NCI-H1694 treated with DMSO at 0.1 percent for 48 hours (cell line): ENCODE results near the gene SLC30A3.

Experiments
- DNase-seq: peaks from one replicate; lab custom pipeline; 2025; lab: John Stamatoyannopoulos, UW

SLC30A3 gene

DNA sequence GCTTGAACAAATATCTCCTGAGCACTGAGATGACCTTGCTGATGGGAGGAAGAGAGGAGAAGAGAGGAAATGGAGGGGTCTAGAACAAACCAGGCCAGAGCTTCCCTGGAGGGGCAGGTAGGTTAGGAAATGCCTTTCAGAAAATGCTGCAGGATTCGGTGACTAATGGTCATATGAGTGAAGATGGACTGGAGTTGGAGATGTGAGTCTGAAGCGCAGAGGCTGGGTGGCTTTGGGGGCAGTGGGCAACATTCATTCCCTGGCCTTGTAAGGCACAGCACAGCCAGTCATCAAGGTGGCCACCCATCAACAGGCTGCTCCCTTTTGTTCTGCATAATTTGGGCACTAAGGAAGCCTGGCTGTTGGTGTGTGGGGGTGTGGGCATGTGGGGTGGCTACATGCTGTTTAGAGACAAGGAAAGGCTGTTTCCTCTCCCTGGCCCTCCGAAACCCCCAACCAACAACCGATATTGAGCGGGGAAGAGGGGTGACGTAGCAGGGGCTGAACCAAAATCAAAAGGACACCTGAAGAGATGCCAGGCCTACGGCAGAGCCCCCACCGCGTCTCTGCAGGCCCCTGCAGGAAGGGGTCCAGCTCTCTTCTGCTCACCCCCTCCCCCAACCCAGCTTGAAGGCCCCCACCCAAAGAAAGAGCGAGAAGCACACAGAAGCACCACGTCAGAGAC lies 1.5 kb downstream of the SLC30A3 start:
- DNase-seq: no peak

DNA sequence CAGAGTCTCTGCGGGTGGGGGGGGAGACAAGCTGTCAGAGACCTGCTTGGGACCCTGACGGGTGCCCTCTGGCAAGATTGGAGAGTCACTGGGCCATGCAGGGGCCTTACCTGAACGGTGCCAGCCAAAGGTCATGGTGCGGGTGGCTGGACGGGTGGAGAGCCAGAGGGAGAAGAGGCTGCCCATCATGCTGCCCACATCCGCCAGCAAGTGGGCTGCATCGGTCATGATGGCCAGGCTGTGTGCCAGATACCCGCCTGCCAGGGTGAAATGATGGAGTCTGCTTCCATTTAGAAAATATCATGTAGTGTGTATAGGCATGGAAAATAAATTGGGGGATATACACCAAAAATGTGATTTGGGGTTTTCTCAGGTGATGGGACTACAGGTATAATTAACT lies 4.8 kb downstream of the SLC30A3 start:
- DNase-seq: no peak

DNA sequence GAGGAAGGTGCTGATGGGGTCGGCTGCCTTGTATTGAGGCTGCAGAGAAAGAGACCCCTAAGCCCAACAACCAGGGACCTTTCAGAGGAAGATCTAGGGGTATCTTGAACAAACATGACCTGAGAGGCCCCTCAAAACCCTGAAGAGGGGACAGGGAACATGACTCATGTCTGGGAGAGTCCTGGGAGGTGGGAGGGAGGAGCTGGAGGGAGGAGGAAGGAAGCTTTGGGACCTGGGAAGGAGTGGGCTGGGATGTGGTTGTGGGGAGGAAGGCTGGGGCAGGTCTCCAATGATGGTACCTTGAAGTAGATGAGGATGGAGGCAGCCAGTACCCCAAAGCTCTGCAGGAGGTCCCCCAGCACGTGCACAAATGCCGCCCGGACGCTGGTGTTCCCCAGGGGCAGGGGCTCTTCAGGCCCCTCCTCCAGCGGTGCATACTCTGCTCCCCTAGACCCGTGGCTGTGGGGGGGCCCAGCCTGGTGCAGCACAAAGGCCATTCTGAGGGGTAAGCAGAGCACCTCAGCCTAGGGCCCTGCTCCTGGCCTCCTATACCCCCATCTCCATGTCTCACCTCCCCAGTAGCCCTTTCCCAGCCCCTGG lies 5.9 kb downstream of the SLC30A3 start:
- no peak for DNase-seq

- no peak for DNase-seq
Observed at GRCh38 chr2:27255660-27256059, 7.2 kb downstream of the SLC30A3 start.

- DNase-seq: no peak
Observed at GRCh38 chr2:27255187-27255586, 7.7 kb downstream of the SLC30A3 start.

- DNase-seq: no peak
Observed at GRCh38 chr2:27251766-27252165, 11.1 kb downstream of the SLC30A3 start.

DNA sequence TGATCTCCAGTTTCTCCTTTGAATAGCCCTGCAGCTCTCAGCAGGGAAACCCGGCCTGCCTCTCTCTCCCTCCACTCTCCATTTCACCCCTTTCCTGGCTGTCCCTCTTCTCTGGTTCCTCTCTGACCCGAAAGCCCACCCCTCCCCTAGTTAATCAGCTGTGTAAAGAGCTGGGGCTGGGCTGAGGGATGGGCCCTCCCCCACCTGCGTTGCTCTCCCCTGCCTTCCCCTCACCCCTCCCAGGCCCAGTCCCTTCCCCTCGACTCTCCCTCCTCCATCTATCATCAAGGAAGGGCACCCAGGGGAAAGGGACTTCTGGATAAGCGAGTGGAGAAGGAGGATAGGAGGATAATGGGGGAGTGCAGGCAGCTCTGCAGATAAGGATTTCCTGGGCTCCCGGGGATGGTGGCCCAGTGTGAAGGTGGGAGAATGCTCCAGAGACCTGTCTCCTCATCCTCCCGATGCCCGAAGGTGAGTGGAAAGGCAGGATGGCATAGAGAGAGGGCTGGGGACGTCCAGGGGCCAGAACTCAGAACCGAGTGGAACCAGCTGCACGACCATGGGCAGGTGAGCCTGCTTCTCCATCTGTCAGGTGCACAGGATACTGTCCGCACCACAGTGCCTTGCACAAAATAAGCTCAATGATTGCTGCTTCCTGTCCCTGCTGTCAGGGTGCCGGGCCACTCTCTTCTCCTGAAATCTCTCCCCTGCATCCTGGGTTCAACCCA lies 12.0 kb downstream of the SLC30A3 start:
- DNase-seq: no peak

DNA sequence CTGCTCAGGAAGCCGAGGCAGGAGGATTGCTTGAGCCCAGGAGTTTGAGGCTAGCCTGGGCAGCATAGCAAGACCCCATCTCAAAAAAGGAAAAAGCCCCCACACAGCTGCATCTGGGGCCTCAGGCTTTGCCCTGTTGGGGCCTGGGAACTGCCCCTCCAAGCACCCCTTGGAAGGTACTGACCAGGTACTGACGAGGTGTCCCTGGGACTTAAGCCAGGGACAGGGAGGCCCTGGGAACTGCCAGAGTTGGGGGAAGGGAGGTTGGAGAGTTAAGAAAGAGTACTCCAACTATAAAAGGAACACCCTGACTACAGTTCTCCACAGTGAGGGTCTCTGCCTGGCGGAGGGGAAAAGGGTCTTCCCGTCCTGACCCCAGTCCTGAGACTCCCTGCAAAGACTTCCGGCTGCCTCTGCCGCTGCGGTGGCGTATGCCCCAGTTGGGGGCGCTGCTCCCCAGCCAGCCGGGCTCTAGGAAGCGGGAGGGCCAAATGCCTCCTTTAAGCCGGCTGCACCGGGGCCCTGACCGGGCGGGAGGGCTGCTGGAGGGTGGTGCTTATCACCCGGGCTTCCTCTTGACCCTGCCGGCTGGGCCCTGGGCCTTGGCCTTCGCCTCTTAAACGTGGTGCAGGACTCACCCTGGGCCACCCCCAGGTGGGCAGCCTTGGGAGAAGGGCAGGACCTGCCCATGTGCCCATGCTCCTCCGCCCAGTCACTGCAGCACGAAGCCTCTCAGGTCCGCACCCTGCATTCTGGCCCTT lies 12.8 kb downstream of the SLC30A3 start:
- peak; percentile 38 for DNase-seq

GRCh38 chr2:27249159-27249890 lies 13.5 kb downstream of the SLC30A3 start:
- DNase-seq: no peak

DNA sequence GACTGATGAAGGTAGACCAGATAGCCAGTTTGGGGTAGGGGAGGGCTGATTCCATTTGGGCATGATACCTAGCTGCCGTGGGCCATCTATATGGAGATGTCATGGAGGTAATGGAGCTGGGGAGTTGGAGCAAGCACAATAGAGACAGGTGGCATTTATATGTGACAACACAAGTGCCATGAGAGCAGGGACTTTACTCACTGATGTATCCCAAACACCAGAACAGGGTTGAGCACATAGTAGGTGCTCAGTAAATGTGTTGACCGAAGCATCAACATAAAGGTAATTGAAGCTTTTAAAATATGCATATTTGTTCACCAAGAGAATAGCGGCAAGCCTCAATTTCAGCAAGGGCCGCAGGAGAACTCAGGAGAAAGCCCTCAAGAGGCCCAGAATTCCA lies 15.0 kb downstream of the SLC30A3 start:
- DNase-seq: no peak

- DNase-seq: no peak
Observed at GRCh38 chr2:27245626-27246025, 17.2 kb downstream of the SLC30A3 start.

DNA sequence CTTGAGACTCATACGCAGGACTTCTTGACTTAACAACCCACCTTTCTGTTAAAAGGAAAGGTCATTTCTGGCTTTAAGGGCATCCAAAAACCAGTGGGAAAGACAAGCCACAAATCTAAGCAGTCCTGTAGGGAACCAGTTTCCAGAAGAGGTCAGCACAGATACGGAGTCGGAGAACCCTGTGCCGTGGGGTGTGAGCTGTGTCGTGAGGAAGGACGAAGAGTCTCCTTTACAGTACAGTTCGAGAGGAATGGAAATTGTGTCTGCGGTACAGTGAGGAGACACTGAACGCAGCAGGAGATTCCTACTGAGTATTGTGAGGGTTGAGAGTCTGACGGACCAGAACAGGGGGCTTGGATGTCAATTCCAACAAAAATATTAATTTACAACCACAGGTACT lies 17.7 kb downstream of the SLC30A3 start:
- no peak for DNase-seq

GRCh38 chr2:27243391-27244130 lies 19.3 kb downstream of the SLC30A3 start:
- DNase-seq: no peak

- DNase-seq: no peak
Observed at GRCh38 chr2:27242614-27242951, 20.3 kb downstream of the SLC30A3 start.

GRCh38 chr2:27241761-27242613 lies 20.9 kb downstream of the SLC30A3 start:
- DNase-seq: no peak

- DNase-seq: no peak
Observed at GRCh38 chr2:27240406-27240805, 22.4 kb downstream of the SLC30A3 start.

GRCh38 chr2:27238976-27239375 lies 23.9 kb downstream of the SLC30A3 start:
- DNase-seq: no peak

DNA sequence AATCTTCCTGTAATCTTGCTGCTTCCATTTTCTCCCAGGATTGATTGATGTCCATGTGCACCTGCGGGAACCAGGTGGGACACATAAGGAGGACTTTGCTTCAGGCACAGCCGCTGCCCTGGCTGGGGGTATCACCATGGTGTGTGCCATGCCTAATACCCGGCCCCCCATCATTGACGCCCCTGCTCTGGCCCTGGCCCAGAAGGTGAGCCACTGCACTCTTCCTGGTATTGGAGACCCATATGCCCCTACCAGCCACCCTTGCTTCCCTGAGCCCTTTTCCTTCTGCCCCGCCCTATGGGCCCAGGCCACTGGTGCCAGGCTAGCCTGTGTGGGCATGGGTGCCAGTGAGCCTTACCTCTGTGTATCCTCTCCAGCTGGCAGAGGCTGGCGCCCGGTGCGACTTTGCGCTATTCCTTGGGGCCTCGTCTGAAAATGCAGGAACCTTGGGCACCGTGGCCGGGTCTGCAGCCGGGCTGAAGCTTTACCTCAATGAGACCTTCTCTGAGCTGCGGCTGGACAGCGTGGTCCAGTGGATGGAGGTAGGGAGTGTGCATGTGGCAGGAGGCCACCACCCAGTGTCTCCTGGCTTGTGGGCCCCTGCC lies 25.4 kb downstream of the SLC30A3 start:
- no peak for DNase-seq

DNA sequence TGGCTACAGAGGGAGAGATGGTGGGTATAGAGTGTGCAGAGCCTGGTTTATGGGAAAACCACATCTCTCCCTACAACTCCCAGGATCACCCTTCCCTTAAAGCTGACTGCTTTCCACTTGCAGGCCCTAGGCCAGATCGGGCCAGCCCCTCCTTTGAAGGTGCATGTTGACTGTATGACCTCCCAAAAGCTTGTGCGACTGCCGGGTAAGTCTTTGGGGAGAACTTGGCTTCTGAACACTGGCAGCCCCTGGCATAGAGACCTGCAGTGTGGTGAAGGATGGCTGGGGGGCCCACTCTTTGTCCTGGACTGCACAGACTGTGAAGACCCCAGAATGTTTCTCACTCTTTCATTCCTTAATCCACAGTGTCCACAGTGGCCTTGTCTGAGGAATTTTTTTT lies 26.2 kb downstream of the SLC30A3 start:
- no peak for DNase-seq

DNA sequence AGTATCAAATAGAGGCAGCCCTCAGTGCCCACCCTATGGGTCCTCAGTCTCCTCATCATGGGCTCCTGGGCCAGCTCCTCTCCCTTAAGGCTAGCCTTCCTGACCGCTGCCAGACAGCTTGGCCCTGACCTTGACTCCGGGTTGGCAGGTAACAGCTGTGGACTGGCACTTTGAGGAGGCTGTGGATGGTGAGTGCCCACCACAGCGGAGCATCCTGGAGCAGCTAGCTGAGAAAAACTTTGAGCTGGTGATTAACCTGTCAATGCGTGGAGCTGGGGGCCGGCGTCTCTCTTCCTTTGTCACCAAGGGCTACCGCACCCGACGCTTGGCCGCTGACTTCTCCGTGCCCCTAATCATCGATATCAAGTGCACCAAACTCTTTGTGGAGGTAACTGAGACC lies 26.7 kb downstream of the SLC30A3 start:
- no peak for DNase-seq
